ENCODE data around the gene VSIG8. TPM values are rescaled to one million over a fixed set of nuclear protein-coding genes. Genes with fewer than 3 reads are reported as not detected.
A peak's percentile ranks its signal among the peaks of the same experiment; 100 is the strongest.
"Not testable (repeated sequence)": the region's sequence is repeated elsewhere in the genome, so short reads cannot be mapped to it uniquely, and the experiment has no call there.

The VSIG8 gene
- total RNA-seq (not detected), polyA plus RNA-seq (under 1 TPM; 0.16 to 0.27 TPM)

- ATAC-seq = no peak
- no peaks in the 10 kb centered on the region for H3K36me3 ChIP-seq
- H3K4me3 ChIP-seq = no peak within 1 kb of the TSS
- DNase-seq = no peak
- 80 to 81% methylated on average over 4 of the region's 4 CpGs for WGBS, 2 donors
- TF ChIP-seq CTCF (IDR thresholded peaks at IDR 0.05) = no peak
- no peaks in the 10 kb centered on the region for H3K9me3 ChIP-seq
- intact Hi-C loops (cut with DNase I) = no loop called here
- FAIRE-seq = no peak
- H3K4me1 ChIP-seq = peaks cover under 1 to 4% (median 2%) of the 10 kb centered on the region in 3 donors
- no peaks in the 10 kb centered on the region for H3K27me3 ChIP-seq
- H3K27ac ChIP-seq = no peak within 1 kb of the TSS
These were observed at the start of gene VSIG8 for GRCh38 chr1:159862557-159862956. Gene VSIG8, minus strand, starts transcription at chr1:159862657. Its CDS starts 136 bp downstream, at chr1:159862521.

GRCh38 chr1:159911326-159912070 is 49.0 kb upstream of the VSIG8 start:
- TF ChIP-seq CTCF (IDR thresholded peaks at IDR 0.05) = no peak
- FAIRE-seq (no peak), DNase-seq (no peak), ATAC-seq (no peak)
- Histone ChIP-seq H3K4me3 (no peak overlapping the region), H3K27ac (peak overlapping the region; percentile 55 to 85 (median 72)), H3K4me1 (peaks cover 20 to 60% (median 24%) of the 10 kb centered on the region in 3 donors), H3K36me3 (no peaks in the 10 kb centered on the region), H3K27me3 (no peaks in the 10 kb centered on the region), H3K9me3 (no peaks in the 10 kb centered on the region)
- intact Hi-C loops (cut with DNase I) = no loop called here
- WGBS, 2 donors = 79 to 83% methylated on average over 6 of the region's 6 CpGs

- TF ChIP-seq CTCF (IDR thresholded peaks at IDR 0.05) = no peak
- Histone ChIP-seq H3K4me3 (no peak overlapping the region), H3K9me3 (no peaks in the 10 kb centered on the region), H3K27ac (no peak overlapping the region), H3K4me1 (peaks cover 12 to 40% (median 13%) of the 10 kb centered on the region in 3 donors), H3K36me3 (no peaks in the 10 kb centered on the region), H3K27me3 (no peaks in the 10 kb centered on the region)
- WGBS, 2 donors = 62 to 68% methylated on average over 9 of the region's 9 CpGs
- ATAC-seq (no peak), FAIRE-seq (no peak), DNase-seq (no peak)
- intact Hi-C loops (cut with DNase I) = no loop called here
These were observed 45.8 kb upstream of the VSIG8 start for GRCh38 chr1:159908031-159908940.

GRCh38 chr1:159906960-159907359 is 44.5 kb upstream of the VSIG8 start:
- 26 to 44% methylated on average over 1 of the region's 1 CpG for WGBS, 2 donors
- no peaks in the 10 kb centered on the region for H3K27me3 ChIP-seq
- H3K27ac ChIP-seq = no peak overlapping the region
- ATAC-seq (no peak), DNase-seq (no peak), FAIRE-seq (no peak)
- H3K4me3 ChIP-seq = no peak overlapping the region
- peaks cover 10 to 34% (median 13%) of the 10 kb centered on the region in 3 donors for H3K4me1 ChIP-seq
- H3K9me3 ChIP-seq = no peaks in the 10 kb centered on the region
- TF ChIP-seq CTCF (IDR thresholded peaks at IDR 0.05) = no peak
- no peaks in the 10 kb centered on the region for H3K36me3 ChIP-seq
- intact Hi-C loops (cut with DNase I) = no loop called here

- ATAC-seq; H3K27me3 ChIP-seq; H3K27ac ChIP-seq; H3K9me3 ChIP-seq; H3K4me3 ChIP-seq; DNase-seq; intact Hi-C loops (cut with DNase I); FAIRE-seq; H3K36me3 ChIP-seq: not testable (repeated sequence)
- 65 to 89% methylated on average over 3 of the region's 3 CpGs for WGBS, 2 donors
- H3K4me1 ChIP-seq = peaks cover 5 to 20% (median 11%) of the 10 kb centered on the region in 3 donors
These were observed 41.6 kb upstream of the VSIG8 start for GRCh38 chr1:159904036-159904435.

Measured in pancreas (tissue), 10 donors.